ENCODE results near the gene EXOC3. TPM values are rescaled to one million over a fixed set of nuclear protein-coding genes. Genes with fewer than 3 reads are reported as not detected.
A peak's percentile ranks its signal among the peaks of the same experiment; 100 is the strongest.

Gene EXOC3
- total RNA-seq, 1 donor from 2014 or later, result 64.6 TPM

DNA sequence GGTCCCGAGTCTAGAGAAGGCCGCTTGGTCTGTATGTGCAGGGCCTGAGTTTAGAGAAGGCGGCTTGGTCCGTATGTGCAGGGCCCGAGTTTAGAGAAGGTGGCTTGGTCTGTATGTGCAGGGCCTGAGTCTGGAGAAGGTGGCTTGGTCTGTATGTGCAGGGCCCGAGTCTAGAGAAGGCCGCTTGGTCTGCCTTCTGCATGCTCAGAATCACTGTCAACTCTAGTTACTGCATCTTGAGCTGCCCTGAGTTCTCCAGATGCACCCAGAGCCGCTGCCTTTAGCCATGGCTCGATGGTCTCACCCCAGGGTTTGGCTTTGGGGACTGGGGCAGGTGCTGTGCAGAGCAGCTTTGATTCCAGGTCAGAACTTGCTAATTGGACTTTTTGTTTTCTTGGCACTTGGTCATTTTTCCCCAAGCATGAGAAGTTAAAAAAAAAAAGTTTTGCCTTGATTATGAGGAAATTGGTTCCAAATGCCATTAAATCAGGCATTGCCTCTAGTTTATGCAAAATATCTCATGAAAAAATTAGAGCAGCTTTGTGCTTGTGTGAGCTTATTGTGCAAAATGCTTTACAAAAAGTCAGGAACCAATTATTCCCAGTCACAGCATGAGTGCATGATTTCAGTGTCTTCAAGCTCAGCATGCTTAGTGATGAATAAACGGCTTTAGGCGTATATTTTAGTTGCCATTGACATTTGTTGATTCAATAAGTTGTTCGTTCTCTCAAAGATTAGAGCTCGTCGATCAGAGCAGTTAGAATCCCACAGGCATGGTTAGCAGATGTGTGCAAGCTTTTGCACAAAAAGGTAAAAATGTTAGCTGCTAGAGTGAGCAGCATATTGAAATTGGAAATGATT lies 25.4 kb upstream of the EXOC3 start:
- H3K27me3 Mint-ChIP-seq, result no peaks in the 10 kb centered on the region
- H3K4me1 Mint-ChIP-seq (ENCODE audit: unreplicated experiment), result peaks cover 29% of the 10 kb centered on the region
- TF ChIP-seq, protein P1, sequence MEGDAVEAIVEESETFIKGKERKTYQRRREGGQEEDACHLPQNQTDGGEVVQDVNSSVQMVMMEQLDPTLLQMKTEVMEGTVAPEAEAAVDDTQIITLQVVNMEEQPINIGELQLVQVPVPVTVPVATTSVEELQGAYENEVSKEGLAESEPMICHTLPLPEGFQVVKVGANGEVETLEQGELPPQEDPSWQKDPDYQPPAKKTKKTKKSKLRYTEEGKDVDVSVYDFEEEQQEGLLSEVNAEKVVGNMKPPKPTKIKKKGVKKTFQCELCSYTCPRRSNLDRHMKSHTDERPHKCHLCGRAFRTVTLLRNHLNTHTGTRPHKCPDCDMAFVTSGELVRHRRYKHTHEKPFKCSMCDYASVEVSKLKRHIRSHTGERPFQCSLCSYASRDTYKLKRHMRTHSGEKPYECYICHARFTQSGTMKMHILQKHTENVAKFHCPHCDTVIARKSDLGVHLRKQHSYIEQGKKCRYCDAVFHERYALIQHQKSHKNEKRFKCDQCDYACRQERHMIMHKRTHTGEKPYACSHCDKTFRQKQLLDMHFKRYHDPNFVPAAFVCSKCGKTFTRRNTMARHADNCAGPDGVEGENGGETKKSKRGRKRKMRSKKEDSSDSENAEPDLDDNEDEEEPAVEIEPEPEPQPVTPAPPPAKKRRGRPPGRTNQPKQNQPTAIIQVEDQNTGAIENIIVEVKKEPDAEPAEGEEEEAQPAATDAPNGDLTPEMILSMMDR (conservative IDR thresholded peaks at IDR 0.05), result no peak
- no peaks in the 10 kb centered on the region for H3K36me3 Mint-ChIP-seq
- no peak overlapping the region for H3K4me3 Mint-ChIP-seq
- no peak for DNase-seq (ENCODE audit: extremely low spot score, unreplicated experiment)
- H3K27ac Mint-ChIP-seq, result peak overlapping the region; percentile 16
- no peaks in the 10 kb centered on the region for H3K9me3 Mint-ChIP-seq

GRCh38 chr5:418162-419121 lies 24.5 kb upstream of the EXOC3 start:
- TF ChIP-seq, protein P1 (conservative IDR thresholded peaks at IDR 0.05), result no peak
- Mint-ChIP-seq H3K4me3 (no peak overlapping the region), H3K9me3 (no peaks in the 10 kb centered on the region), H3K36me3 (no peaks in the 10 kb centered on the region), H3K27ac (peak overlapping the region; percentile 16), H3K4me1 (ENCODE audit: unreplicated experiment) (peaks cover 30% of the 10 kb centered on the region), H3K27me3 (no peaks in the 10 kb centered on the region)
- no peak for DNase-seq (ENCODE audit: extremely low spot score, unreplicated experiment)

GRCh38 chr5:419970-420369 lies 23.0 kb upstream of the EXOC3 start:
- H3K9me3 Mint-ChIP-seq, result no peaks in the 10 kb centered on the region
- H3K4me1 Mint-ChIP-seq (ENCODE audit: unreplicated experiment), result peaks cover 25% of the 10 kb centered on the region
- no peak overlapping the region for H3K27ac Mint-ChIP-seq
- no peaks in the 10 kb centered on the region for H3K36me3 Mint-ChIP-seq
- no peaks in the 10 kb centered on the region for H3K27me3 Mint-ChIP-seq
- TF ChIP-seq, protein P1 (conservative IDR thresholded peaks at IDR 0.05), result no peak
- DNase-seq (ENCODE audit: extremely low spot score, unreplicated experiment), result no peak
- H3K4me3 Mint-ChIP-seq, result no peak overlapping the region

- DNase-seq (ENCODE audit: extremely low spot score, unreplicated experiment), result no peak
- TF ChIP-seq, protein P1 (conservative IDR thresholded peaks at IDR 0.05), result no peak
- Mint-ChIP-seq H3K9me3 (no peaks in the 10 kb centered on the region), H3K4me1 (ENCODE audit: unreplicated experiment) (peaks cover 21% of the 10 kb centered on the region), H3K27ac (no peak overlapping the region), H3K27me3 (no peaks in the 10 kb centered on the region), H3K4me3 (no peak overlapping the region), H3K36me3 (no peaks in the 10 kb centered on the region)
These were observed 22.2 kb upstream of the EXOC3 start for GRCh38 chr5:420632-421286.

DNA sequence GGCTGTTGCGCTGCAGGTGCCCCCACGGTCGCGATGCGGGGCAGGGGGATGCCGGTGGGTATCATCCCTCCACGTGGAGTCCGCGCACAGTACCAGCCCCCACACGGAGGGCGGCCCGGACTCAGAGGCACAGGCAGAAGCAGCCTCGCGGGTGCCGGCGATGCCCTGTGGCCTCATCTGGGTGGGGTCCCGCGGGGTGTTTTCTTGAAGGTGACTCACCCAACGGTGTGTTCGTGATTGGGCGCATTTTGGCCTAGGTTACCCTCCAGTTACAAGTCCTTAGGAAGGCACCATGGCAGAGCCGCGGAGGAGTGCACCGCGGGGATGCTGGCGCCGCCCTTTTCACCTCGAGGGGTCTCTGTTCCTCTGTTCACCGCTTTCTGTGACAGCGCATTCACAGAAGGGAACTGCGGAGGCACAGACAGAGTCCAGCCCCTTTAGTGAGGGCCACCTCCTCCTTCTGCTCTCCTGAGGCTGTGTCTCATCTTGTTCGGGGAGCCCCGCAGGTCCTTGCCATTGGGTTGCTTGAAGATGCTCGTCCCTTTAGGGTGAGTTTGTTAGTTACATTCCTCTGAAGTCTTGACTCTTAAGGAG lies 21.6 kb upstream of the EXOC3 start:
- peaks cover 5% of the 10 kb centered on the region for H3K9me3 Mint-ChIP-seq
- H3K4me3 Mint-ChIP-seq, result no peak overlapping the region
- DNase-seq (ENCODE audit: extremely low spot score, unreplicated experiment), result no peak
- no peaks in the 10 kb centered on the region for H3K36me3 Mint-ChIP-seq
- H3K4me1 Mint-ChIP-seq (ENCODE audit: unreplicated experiment), result peaks cover 19% of the 10 kb centered on the region
- TF ChIP-seq, protein P1 (conservative IDR thresholded peaks at IDR 0.05), result no peak
- no peak overlapping the region for H3K27ac Mint-ChIP-seq
- no peaks in the 10 kb centered on the region for H3K27me3 Mint-ChIP-seq
